ENCODE results near the gene ABHD5. TPM values are rescaled to one million over a fixed set of nuclear protein-coding genes. Genes with fewer than 3 reads are reported as not detected.

ABHD5 gene
- total and polyA plus RNA-seq, 2 of the 13 experiments (the other 11 are each of a cell fraction or from before 2014, with no cell fraction given), result 4.5 to 13.3 TPM

GRCh38 chr3:43768381-43768973 is 77.7 kb downstream of the ABHD5 start (continued):
- TF ChIP-seq GLI4 (CRISPR knock-in tag; IDR thresholded peaks at IDR 0.05; ENCODE audit: borderline replicate concordance) (no peak), ZNF225 (CRISPR knock-in tag; IDR thresholded peaks at IDR 0.05) (no peak), SAFB2 (CRISPR knock-in tag; IDR thresholded peaks at IDR 0.05; ENCODE audit: borderline replicate concordance, low read depth) (no peak), NR2C2 (CRISPR knock-in tag; IDR thresholded peaks at IDR 0.05; ENCODE audit: borderline replicate concordance) (no peak), CBX5 (CRISPR knock-in tag; IDR thresholded peaks at IDR 0.05; ENCODE audit: borderline replicate concordance) (no peak), REXO4 (CRISPR knock-in tag; IDR thresholded peaks at IDR 0.05; ENCODE audit: borderline replicate concordance) (no peak), ATF7-NPFF (CRISPR knock-in tag; IDR thresholded peaks at IDR 0.05; ENCODE audit: low read depth) (no peak), RFXAP (CRISPR knock-in tag; IDR thresholded peaks at IDR 0.05; ENCODE audit: borderline replicate concordance) (no peak), ZBTB20 (CRISPR knock-in tag; IDR thresholded peaks at IDR 0.05; ENCODE audit: borderline replicate concordance, low read depth) (no peak), GABPB1 (CRISPR knock-in tag; IDR thresholded peaks at IDR 0.05) (no peak)
- TF ChIP-seq, protein P1, sequence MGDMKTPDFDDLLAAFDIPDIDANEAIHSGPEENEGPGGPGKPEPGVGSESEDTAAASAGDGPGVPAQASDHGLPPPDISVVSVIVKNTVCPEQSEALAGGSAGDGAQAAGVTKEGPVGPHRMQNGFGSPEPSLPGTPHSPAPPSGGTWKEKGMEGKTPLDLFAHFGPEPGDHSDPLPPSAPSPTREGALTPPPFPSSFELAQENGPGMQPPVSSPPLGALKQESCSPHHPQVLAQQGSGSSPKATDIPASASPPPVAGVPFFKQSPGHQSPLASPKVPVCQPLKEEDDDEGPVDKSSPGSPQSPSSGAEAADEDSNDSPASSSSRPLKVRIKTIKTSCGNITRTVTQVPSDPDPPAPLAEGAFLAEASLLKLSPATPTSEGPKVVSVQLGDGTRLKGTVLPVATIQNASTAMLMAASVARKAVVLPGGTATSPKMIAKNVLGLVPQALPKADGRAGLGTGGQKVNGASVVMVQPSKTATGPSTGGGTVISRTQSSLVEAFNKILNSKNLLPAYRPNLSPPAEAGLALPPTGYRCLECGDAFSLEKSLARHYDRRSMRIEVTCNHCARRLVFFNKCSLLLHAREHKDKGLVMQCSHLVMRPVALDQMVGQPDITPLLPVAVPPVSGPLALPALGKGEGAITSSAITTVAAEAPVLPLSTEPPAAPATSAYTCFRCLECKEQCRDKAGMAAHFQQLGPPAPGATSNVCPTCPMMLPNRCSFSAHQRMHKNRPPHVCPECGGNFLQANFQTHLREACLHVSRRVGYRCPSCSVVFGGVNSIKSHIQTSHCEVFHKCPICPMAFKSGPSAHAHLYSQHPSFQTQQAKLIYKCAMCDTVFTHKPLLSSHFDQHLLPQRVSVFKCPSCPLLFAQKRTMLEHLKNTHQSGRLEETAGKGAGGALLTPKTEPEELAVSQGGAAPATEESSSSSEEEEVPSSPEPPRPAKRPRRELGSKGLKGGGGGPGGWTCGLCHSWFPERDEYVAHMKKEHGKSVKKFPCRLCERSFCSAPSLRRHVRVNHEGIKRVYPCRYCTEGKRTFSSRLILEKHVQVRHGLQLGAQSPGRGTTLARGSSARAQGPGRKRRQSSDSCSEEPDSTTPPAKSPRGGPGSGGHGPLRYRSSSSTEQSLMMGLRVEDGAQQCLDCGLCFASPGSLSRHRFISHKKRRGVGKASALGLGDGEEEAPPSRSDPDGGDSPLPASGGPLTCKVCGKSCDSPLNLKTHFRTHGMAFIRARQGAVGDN (CRISPR knock-in tag; IDR thresholded peaks at IDR 0.05), result no peak

All from HepG2 (cell line).